Skin epidermis (tissue), 12 donors: ENCODE results near the gene SEC24C.

Source experiments
- H3K27ac ChIP-seq, 21 experiments: fragments of 200-600 bp; sonication (generic) in 11 of 21; one replicate each; pipeline ENCODE4 v1.5.0; 2020; ENCODE audit warnings: mild to moderate bottlenecking in 3 of 21, inconsistent platforms in 2 of 21, moderate library complexity in 2 of 21
- H3K4me3 ChIP-seq, 7 experiments: fragments of 200-600 bp; sonication (generic) in 2 of 7; one replicate each; pipeline ENCODE4 v1.5.0; 2020; ENCODE audit warnings: inconsistent platforms in 2 of 7, mild to moderate bottlenecking in 2 of 7, moderate library complexity in 1 of 7

The SEC24C gene

DNA sequence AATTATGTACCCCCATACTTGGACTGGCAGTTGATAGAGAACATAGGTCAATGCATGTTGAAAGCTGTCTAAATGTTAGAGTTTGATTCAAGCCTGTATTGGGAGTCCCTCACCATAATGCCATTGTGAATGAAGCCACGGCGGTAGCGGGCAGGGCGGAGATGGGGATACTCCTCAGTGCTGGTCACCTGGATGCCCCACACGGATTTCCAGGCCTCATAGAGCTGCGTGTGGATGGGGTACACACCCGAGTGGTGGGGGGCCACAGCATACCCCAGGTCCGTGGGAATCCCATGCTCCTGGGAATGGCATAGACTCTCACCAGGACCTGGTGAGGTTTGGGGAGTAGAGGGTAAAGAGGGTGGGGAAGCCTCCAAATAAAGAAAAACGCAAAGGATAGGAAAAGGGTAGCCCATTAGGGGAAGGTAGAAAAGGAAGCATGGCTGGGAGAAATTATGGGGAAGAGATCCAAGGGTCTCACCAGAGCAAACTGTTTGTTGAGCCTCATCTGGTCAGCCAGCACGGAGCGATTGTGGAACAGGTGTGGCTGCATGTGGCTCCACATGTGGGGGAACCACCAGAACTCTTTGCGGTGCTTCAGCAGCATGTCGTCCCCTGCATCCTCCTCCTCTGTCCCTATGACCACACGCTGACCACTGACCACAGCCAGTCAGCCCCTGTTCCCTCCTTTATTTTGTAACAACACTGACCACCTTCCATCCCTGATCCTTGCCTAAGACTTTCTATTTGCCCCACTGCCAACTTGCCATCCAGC is 62.2 kb downstream of the SEC24C start:
- H3K4me3 ChIP-seq = no peak overlapping the region
- peak overlapping the region in 4 of 21 experiments; percentile 2 to 21 (median 18) for H3K27ac ChIP-seq

DNA sequence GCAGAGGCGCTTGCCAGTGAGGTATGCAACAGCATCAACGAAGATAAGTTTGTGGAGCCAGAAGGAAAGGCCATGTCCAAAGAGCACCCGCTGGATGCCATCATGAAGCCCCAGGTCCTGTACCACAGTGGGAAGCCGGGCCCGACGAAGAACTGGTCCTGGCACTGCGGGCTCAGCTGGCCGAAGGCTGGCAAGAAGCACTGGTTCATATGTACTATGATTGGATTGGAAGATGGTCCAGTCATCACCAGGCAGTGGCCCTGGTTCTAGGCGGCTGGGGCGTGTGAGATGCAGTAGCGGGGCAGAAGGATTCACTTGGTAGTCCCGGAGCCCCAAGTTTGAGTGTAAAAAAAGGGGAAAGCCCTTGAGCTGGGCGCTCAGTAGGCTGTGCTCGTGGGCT is 63.3 kb downstream of the SEC24C start:
- Histone ChIP-seq H3K27ac (peak overlapping the region in 1 of 21 experiments; percentile 15), H3K4me3 (peak overlapping the region in 1 of 7 experiments; percentile 12)

DNA sequence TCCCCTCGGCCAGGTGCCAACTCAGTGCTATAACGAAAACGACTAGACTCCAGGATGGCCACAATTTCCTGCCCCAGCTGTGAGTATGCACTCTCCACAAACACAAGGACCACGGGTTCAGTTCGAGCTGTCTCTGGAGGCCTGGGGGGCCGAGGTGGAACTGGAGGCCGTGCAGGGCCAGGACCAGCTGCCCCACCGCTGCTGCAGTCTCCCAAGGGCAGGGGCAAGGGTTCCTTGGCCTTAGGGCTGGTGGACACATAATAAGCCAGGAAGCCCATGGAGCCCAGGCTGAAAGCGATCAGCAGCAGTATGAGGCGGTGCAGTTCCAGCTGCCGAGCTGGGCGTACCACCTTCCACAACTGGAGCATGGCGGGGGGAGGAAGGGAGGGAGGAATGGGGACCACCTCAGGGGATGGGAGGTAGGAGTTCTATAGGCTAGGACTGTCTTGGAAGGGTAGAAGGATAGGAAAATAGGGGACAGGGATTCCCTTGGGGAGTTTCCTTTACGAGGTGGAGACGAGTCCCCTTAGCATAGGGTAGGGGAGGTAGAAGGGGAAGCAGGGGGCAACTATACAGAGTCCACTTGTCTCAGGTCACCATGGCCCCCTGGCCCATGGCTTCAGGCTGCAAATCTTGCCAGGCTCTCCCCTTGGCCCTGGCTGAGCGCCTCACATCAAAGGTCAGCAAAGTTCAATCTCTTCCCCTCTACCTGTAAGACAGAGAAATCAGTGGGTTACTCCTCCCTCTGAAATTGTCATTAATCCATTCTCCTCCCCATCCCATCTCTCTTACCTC is 64.0 kb downstream of the SEC24C start:
- peak overlapping the region in 1 of 7 experiments; percentile 12 for H3K4me3 ChIP-seq
- peak overlapping the region in 1 of 21 experiments; percentile 15 for H3K27ac ChIP-seq

DNA sequence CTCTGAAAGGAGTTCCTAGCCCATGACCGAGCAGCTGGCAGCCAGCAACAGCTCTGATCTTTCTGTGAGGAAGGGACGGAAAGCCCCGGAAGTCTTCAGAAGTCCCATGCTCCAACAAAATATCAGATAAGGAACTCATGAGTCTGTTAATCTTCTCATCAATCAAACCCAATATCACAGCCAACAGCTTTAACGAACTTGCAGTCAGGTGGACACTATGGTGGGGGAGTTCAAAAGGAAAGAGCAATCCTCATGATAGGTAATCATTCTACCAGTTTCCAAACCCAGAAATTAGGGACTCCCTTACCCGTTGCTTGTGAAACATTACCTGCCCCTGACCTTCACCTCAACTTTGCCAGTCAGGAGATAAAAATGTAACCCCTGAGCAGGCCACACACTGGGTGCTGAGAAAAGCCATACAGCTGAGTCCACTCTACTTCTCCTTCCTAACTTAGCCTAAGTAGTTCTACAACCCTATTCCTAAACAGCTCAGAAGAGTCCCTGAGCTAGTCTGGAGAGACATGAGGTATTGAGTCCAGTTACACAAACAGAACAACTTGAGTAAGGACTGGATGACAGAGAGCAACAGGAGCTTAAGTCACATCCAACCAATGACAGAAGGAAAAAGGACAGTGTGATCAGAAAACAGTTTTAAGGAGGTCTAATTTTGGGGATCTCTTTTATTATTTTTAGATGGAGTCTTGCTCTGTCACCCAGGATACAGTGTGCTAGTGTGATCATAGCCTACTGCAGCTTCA is 65.1 kb downstream of the SEC24C start:
- H3K4me3 ChIP-seq = no peak overlapping the region
- H3K27ac ChIP-seq = peak overlapping the region in 6 of 21 experiments; percentile 11 to 99 (median 93)

DNA sequence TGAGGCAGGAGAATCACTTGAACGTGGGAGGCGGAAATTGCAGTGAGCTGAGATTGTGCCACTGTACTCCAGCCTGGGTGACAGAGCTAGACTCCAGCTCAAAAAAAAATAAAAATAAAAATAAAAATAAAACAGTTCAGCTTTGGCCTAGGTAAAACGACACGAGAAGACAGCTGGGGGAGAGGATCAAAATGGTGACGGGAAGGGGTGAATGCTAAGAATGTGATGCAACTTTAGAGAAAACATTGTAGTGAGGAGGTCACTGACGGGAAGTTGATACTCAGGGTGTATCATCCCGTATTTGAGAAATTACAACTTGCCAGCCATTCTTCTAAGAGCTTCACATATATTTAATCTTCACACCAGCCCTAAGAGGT is 66.2 kb downstream of the SEC24C start:
- Histone ChIP-seq H3K27ac (peak overlapping the region in 20 of 21 experiments; percentile 85 to 99 (median 96)), H3K4me3 (peak overlapping the region; percentile 57 to 99 (median 92))

DNA sequence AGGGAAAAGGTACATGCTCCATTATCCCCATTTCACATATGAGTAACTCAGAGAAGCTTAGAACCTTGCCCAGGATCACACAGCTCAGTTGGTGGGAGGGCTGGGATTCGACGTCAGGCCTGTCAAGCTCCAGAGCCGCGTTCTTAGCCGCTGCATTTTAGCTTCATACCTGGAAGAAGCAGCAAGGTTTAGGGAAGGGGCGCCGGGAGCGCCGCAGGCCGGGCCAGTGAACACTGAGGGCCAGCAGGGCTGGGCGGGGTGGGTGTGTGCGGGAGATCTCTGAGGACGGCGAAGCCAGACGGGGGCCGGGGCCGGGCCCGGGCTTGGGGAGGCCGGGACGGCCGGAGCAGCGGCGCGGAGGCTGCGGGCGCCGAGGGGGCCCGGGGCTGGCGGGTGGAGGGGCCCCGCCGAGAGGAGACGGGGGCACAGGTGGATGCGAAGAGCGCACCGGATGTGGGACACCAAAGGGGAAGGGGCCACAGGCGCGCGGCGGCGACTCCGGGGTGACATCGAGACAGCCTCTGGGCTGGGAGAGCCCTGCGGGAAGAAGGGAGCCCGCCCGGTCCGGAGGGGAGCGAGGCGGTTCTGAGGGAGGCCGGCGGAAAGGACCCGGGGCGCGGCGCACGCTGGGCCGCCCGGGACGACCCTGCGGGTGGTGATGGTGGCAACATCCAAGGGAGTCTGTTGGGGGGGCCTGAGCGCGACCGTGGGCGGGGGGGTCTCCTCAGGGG is 66.7 kb downstream of the SEC24C start:
- H3K4me3 ChIP-seq = peak overlapping the region; percentile 57 to 99 (median 92)
- H3K27ac ChIP-seq = peak overlapping the region; percentile 83 to 99 (median 96)

DNA sequence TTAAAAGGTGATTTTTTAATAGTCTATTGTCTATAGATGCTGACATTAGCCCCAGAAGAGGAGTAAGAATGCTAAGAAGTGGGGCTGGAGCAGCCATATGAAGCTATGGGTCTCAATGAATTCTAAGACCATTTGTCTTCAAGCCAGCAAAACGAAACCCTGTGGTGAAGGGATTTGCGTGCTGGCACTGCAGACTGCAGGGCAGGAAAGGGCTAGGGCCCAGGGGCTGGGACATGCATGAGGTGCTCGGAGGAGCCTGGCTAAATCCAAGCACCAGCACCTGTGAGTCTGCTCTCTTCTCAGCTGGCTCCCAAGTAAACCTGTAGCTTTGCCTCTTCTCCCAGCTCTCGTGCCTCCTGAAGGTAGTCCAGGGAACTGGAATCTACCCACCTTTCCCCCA is 68.5 kb downstream of the SEC24C start:
- H3K4me3 ChIP-seq = no peak overlapping the region
- H3K27ac ChIP-seq = peak overlapping the region in 4 of 21 experiments; percentile 4 to 99 (median 46)

DNA sequence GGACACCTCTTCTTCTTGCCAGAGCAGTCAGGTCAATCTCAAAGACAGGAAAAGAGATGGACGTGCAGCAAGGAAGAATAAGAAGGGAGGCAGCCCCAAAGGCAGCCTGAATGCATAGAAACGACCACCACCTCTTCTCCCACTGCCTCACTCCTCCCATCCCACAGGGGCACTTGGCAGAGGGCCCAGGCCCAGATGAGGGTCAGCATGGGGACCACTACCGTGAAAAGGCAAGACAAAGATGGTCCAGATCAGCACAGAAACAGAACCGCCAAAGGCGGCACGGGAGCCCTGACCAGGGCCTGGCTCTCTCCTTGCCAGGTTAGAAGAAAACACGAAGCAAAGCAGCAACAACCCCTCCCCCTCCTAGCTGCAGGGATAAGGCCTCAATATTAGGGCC is 69.2 kb downstream of the SEC24C start:
- Histone ChIP-seq H3K4me3 (no peak overlapping the region), H3K27ac (no peak overlapping the region)

DNA sequence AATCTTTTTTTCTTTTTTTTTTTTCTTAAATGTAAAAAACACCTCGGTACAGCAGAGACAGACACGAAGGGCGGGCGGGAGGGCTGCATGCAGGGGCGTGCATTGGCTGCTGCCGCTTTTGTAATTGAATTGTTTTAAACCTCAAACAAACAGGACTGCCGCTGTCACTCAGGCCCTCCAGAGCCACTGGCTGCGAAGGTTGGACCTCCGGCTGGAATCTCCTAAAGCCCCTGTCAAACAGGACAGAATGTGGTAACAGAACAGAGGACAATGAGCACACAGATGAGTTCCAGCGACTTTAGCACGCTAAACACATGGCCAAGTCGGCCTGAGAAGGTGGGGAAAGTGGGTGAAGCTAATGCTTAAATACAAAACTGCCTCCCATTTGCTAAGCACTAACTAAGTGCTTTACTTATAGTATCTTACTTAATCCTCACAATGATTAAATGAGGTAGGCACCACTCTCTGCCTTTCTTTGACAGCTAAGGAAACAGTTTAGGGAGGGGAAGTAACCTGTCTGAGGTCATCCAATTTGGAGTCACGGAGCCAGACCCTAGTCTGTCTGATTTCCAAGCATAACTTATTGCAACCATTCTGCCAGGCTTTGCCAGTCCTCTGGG is 70.2 kb downstream of the SEC24C start:
- Histone ChIP-seq H3K4me3 (no peak overlapping the region), H3K27ac (no peak overlapping the region)

DNA sequence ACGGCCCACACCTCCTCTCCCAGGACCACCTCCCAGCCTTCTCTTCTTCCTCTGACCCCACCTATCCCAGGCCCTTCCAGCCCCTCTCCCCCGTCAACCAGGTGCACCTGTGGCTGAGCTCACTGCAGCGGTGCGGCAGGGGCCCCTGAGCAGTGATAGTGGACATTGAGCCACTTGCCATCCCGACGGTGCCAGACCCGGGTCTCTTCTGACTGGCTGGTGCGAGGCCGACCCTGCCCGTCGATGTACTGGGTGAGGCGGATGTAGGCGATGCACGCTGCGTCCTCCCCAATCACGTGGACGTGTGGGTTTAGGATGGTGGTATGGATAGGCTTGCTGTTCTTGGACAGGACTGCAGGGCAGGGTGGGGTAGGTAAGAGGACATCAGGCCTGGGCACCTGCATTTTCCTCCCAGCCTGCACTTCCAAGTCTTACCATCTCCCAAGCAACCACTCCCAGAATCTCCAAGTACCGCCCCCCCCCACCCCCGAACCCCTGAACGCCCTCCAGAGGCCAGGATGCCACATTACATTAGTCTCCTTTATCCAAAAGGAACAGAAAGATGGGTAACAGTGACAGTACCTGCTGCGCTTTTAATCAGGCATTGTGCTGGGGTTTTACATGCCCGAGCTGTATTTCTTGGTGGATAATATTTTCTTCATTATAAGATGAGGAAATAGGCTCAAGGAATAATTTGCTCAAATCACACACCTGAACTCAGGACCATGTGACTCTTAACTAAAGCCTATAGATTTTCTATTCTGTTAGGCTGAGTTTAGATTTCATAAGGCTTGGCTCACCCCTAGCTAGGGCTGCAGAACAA is 70.9 kb downstream of the SEC24C start:
- Histone ChIP-seq H3K27ac (peak overlapping the region in 10 of 21 experiments; percentile 1 to 79 (median 70)), H3K4me3 (no peak overlapping the region)

DNA sequence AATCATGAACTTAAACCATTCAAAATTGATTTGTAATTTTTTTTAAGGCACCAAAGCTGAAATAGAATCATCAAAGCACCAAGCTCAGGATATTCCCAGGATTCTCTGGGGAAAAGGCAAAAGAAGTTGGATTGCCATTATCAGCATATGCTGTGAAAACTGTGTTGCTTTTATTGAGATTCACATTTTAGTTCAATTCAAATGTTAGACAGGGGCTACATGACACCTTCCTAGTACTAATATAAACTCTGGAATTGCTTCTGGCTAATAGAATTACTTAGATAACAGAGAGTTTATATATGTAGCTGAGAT is 71.5 kb downstream of the SEC24C start:
- peak overlapping the region in 13 of 21 experiments; percentile 1 to 79 (median 67) for H3K27ac ChIP-seq
- H3K4me3 ChIP-seq = no peak overlapping the region

DNA sequence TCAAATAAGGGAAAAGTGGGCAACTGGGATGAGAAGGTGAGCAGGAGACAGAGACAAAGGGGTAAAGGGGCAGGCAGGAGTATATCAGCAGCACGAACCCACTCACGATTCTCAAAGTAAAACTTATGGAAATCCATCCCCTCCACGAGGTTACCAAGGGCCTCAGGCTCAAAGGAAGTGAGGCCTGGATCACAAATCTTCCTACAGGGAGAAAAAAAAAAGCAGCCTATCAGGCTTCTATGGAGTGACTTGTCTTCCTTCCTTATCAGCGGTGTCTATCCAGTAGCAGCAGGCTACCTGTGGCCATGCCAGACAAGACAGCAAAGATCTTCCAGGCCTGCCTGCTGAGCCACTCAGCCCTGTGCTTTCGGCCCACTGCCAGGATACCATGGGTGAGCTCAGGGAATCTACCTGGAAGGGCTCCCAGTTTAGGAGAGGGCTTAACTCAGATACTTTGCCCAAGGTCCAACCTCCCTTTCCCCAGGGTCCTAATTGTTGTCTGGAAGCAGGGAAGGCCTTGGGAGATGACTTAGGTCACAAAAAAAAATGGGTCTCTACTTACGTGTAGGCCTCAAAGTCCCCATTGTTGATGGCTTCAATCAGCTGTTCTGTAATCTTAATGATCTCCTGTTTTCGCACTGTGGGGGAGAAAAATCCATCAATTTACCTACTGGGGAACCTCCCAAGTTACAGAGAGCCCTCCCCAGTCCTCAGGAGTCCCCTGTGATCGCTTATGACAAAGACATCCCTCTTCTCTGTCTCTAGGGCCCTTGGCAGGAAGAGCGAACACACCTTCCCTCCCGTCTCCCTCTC is 73.0 kb downstream of the SEC24C start:
- no peak overlapping the region for H3K4me3 ChIP-seq
- peak overlapping the region in 20 of 21 experiments; percentile 13 to 79 (median 68) for H3K27ac ChIP-seq

DNA sequence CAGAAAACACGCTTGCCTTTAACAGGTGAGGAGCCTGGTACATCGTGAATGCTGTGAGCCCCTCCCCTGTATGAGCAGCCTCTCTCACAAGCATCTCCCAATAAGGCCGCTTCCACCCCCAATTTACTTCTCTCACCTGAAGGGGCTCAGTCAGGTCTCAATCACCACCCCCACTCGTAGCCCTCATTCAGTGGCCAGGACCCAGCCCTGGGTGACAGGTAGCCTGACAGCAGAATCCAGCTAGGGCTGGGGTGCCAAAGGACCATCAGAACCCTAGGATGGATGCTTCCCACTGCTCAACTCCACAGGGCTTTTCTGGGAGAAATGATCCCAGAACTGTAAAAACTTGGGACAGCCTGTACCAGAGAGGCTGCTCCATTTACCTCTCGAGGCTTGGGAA is 73.7 kb downstream of the SEC24C start:
- Histone ChIP-seq H3K4me3 (no peak overlapping the region), H3K27ac (peak overlapping the region in 16 of 21 experiments; percentile 4 to 79 (median 68))

DNA sequence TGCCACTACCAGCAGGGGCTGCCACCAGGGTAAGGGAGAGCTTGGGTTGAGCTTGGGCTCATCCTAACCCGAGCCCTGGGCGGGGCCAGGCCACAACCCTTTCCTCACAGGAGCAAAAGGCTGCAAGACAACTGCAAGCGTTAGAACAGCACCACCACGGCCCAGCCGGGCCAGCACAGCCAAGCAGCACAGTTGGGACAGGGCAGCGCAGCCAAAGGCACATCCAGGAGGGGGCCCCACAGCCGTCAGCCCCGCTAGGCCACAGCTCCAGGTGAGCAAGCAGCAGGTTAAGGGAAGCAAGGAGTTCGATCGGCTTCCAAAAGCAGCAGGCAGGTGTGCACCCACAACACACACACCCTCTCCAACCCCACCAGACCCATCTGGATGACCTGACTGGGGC is 74.2 kb downstream of the SEC24C start:
- H3K4me3 ChIP-seq = no peak overlapping the region
- H3K27ac ChIP-seq = peak overlapping the region in 13 of 21 experiments; percentile 26 to 79 (median 76)

DNA sequence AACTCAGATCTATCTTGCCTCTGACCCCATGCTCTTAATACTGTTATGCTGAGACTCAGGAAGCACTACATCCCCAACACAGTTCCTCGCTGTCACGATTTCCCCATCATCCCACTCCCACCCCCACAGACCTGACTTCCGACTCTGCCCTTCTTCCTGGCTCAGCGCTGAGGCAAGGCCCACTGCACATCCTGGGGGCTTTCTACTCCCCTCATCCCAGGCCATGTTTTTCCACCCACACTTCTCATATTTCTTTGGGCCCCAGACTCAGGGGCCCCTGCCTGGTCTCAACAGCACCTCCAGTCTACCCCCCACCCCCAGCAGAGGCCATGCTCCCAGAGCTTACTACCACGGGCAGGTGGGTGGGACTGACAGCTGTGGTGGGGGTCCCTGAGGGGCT is 74.9 kb downstream of the SEC24C start:
- Histone ChIP-seq H3K27ac (peak overlapping the region in 19 of 21 experiments; percentile 26 to 78 (median 63)), H3K4me3 (no peak overlapping the region)

DNA sequence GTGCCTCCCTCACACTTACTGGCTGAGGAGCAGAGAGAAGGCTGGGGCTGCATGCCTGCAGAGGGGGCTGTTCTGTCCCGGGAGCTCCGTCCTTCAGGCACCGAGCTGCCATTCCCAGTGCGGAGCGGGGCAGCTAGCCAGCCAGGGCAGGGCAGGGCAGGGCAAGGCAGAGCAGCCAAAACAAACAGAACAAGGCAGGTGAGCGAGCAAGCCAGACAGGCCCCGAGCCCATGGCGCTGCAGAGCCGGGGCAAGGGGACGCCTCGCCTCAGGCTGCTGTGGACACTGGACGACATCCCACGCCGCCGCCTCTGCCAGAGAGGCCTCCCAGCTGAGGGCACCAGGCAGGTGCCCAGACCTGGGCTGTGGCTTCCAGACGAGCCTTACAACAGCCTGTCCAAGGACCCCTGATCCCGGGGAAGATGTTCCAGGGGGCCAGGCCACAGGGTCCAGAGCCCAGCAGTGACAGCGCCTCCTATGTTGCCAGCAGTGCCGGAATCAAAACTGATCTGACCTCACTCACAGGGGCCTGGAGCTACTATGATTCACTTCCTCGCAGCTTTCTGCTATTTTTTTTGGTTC is 75.4 kb downstream of the SEC24C start:
- Histone ChIP-seq H3K27ac (peak overlapping the region in 19 of 21 experiments; percentile 26 to 78 (median 63)), H3K4me3 (no peak overlapping the region)
